ENCODE results near the gene SFPQ. TPM values are rescaled to one million over a fixed set of nuclear protein-coding genes. Genes with fewer than 3 reads are reported as not detected.

SFPQ gene
- total and polyA plus RNA-seq, 8 donors = 138 to 948 (median 895) TPM

GRCh38 chr1:35215346-35215745 lies 22.4 kb upstream of the SFPQ start:
- H3K36me3 ChIP-seq = no peaks in the 10 kb centered on the region
- DNase-seq (peak in 2 of 4 donors; percentile 48 to 69), ATAC-seq (peak; percentile 60)
- intact Hi-C loops (cut with DNase I) = no loop called here
- no peaks in the 10 kb centered on the region for H3K4me1 ChIP-seq
- TF ChIP-seq, protein P1, sequence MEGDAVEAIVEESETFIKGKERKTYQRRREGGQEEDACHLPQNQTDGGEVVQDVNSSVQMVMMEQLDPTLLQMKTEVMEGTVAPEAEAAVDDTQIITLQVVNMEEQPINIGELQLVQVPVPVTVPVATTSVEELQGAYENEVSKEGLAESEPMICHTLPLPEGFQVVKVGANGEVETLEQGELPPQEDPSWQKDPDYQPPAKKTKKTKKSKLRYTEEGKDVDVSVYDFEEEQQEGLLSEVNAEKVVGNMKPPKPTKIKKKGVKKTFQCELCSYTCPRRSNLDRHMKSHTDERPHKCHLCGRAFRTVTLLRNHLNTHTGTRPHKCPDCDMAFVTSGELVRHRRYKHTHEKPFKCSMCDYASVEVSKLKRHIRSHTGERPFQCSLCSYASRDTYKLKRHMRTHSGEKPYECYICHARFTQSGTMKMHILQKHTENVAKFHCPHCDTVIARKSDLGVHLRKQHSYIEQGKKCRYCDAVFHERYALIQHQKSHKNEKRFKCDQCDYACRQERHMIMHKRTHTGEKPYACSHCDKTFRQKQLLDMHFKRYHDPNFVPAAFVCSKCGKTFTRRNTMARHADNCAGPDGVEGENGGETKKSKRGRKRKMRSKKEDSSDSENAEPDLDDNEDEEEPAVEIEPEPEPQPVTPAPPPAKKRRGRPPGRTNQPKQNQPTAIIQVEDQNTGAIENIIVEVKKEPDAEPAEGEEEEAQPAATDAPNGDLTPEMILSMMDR (IDR thresholded peaks at IDR 0.05) = no peak
- H3K27ac ChIP-seq = no peak overlapping the region
- no peaks in the 10 kb centered on the region for H3K27me3 ChIP-seq
- H3K9me3 ChIP-seq = no peaks in the 10 kb centered on the region
- no peak overlapping the region for H3K4me3 ChIP-seq

DNA sequence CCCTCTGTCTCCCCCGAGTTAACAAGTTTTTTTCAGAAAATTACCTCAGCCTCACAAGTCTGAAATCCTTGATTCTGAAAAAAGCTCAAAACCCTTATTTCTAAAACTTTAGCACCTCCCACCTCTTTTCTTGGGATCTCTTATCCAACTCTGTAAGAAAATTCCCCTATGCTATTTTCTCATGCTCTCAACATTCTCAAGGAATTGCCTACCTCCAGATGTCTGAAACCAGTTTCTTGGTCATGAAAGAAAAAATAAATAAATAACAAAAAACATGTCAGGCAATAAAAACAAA lies 18.1 kb upstream of the SFPQ start:
- ATAC-seq (no peak), DNase-seq (no peak)
- no peaks in the 10 kb centered on the region for H3K36me3 ChIP-seq
- no peaks in the 10 kb centered on the region for H3K9me3 ChIP-seq
- no peak overlapping the region for H3K27ac ChIP-seq
- no peaks in the 10 kb centered on the region for H3K27me3 ChIP-seq
- no peaks in the 10 kb centered on the region for H3K4me1 ChIP-seq
- intact Hi-C loops (cut with DNase I) = no loop called here
- no peak overlapping the region for H3K4me3 ChIP-seq
- TF ChIP-seq, protein P1 (IDR thresholded peaks at IDR 0.05) = no peak

GRCh38 chr1:35210321-35211119 lies 17.6 kb upstream of the SFPQ start:
- Histone ChIP-seq H3K4me1 (no peaks in the 10 kb centered on the region), H3K36me3 (no peaks in the 10 kb centered on the region), H3K27ac (no peak overlapping the region), H3K9me3 (no peaks in the 10 kb centered on the region), H3K4me3 (no peak overlapping the region), H3K27me3 (no peaks in the 10 kb centered on the region)
- intact Hi-C loops (cut with DNase I) = no loop called here
- TF ChIP-seq, protein P1 (IDR thresholded peaks at IDR 0.05) = no peak
- DNase-seq (no peak), ATAC-seq (no peak)

GRCh38 chr1:35203295-35203694 lies 10.3 kb upstream of the SFPQ start:
- H3K27me3 ChIP-seq = no peaks in the 10 kb centered on the region
- DNase-seq (no peak), ATAC-seq (no peak)
- H3K27ac ChIP-seq = no peak overlapping the region
- H3K9me3 ChIP-seq = no peaks in the 10 kb centered on the region
- TF ChIP-seq, protein P1 (IDR thresholded peaks at IDR 0.05) = no peak
- no peaks in the 10 kb centered on the region for H3K36me3 ChIP-seq
- intact Hi-C loops (cut with DNase I) = loop anchor here in 1 of 2 donors (10.0 kb wide), 1 partner anchor 92 kb away; no protein-coding TSS in a partner anchor
- peaks cover 0 to 7% of the 10 kb centered on the region in 2 donors for H3K4me1 ChIP-seq
- H3K4me3 ChIP-seq = no peak overlapping the region

GRCh38 chr1:35202048-35202719 lies 9.2 kb upstream of the SFPQ start:
- TF ChIP-seq, protein P1 (IDR thresholded peaks at IDR 0.05) = peak; percentile 83 to 84
- H3K27me3 ChIP-seq = no peaks in the 10 kb centered on the region
- no peak overlapping the region for H3K4me3 ChIP-seq
- DNase-seq (peak in 3 of 4 donors; percentile 58 to 86 (median 69)), ATAC-seq (peak; percentile 100)
- H3K27ac ChIP-seq = no peak overlapping the region
- H3K36me3 ChIP-seq = no peaks in the 10 kb centered on the region
- intact Hi-C loops (cut with DNase I) = loop anchor here in 1 of 2 donors (10.0 kb wide), 1 partner anchor 93 kb away; no protein-coding TSS in a partner anchor
- peaks cover 0 to 7% of the 10 kb centered on the region in 2 donors for H3K4me1 ChIP-seq
- H3K9me3 ChIP-seq = no peaks in the 10 kb centered on the region
